ENCODE measurements around the gene REN.

The REN gene

DNA sequence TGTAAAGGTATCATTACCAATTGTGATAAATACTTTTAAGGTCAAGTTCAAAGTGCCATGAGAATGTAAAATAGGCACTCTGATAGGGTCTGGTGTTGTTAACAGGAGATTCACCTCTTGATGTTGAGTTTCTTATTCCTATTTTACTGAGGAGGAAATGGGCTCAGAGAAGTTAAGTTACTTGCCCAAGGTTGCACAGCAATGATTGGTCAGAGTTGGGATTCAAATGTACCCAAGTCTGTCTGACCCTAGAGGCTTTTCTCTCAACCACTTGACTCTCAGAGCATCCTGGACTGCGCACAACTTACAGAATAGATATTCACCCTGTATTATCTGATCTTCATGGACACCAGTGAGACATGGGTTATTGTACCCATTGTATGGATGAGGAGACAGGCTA is 59.3 kb downstream of the REN start:
- DNase-seq (ENCODE audit: low read depth), result no peak

DNA sequence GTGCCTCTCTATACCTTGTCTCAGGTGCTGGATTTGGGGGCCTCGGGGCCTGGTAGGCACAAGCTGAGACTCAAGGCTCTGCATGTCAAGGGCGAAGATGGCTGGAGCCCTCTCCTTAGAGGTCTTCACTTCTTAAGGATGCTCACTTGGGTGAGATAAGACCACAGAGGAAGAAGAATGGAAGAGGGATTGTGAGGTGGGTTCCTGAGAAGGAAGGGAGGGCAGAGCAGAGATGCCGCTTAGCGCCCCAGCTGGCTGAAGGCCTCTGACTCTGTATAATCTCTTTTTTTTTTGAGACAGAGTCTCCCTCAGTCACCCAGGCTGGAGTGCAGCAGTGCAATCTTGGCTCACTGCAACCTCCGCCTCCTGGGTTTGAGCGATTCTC is 61.0 kb downstream of the REN start:
- no peak for DNase-seq (ENCODE audit: low read depth)
